Mucosa of gallbladder (tissue), 1 donor: ENCODE data around the gene CLCNKA. TPM values are rescaled to one million over a fixed set of nuclear protein-coding genes. Genes with fewer than 3 reads are reported as not detected.

Experiments used
- DNase-seq: peaks from one replicate; pipeline ENCODE4 v3.0.0-alpha.2; 2020; ENCODE audit warnings: low spot score
- total RNA-seq: library from RNA; stranded (reverse); gene quantifications from one replicate; pipeline ENCODE4 v1.2.1, GENCODE V29; 2021
- donor health status: DM: no; HTN: no; CAD: no.

CLCNKA gene
- total RNA-seq, 1 donor from 2014 or later: 0.32 TPM

DNA sequence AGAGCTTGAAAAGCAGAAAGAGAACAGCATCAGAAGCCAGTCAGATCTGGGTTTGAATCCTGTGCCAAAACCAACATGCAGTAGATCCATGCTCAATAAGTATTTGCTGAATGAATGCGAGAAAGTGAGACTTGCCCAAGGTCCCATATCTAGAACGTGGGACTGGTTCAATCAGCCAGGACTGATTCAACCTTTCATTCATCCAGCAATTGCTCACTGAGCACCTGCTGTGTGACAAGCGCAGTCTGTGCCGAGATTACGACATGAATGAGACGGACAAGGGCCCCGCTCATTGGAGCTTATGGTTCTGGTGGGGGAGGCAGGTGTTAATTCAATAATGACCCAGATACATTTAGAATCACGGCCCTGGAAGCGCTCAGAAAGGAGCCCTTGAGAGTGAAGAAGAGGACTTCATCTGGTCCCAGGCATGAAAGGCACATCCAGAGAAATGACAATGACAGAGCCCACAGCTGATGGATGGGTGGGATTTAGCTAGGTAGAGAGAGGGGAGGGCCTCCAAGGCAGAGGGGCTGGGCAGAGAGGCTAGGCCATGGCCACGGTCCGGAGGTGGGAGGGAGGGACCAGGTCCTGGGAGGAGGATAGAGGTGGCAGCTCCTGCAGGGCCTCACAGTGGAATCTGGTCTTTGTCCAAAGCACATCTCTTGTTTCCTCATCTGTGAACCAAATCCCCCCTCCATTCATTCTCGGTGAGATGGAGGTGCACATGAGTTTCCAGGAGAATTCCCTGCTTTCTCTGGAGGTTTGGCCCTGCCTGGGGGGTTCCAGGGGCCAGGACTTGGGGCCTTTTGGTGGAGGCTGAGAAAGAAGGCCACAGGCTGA lies 55.8 kb downstream of the CLCNKA start:
- no peak for DNase-seq

DNA sequence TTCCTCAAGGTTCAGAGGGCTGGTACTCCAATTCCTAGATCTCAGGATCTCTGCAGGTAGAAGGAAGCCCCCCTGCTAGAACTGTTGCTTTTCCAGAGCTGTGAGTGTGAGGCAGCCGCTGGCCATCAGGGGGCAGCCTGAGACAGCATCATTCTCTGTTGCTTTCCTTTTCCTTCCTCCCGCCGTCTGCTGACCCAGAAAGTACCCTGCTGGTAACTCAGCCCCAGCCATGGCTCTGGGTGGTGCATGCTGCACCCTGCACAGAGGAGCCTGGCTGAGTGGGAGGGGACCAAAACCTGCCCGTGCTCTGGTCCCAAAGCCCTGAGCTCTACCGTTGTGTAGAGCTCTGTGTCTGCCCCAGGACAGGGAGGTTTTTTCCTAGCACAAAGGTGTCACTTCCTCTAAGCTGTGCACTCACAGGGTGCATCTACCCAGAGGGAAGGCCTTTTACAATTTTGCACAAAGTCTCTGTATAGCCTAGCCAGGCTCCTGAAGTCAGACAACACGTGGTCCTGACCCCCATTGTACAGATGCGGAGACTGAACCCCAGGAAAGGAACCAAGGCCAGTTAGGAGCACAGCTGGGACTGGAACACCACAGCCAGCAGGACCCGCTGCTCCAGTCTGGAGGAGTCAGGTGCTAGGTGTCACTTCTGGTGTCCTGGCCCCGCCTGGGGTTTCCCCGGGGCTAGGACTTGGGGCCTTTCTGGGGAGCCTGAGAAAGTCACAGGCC lies 57.3 kb downstream of the CLCNKA start:
- peak; percentile 82 for DNase-seq

DNA sequence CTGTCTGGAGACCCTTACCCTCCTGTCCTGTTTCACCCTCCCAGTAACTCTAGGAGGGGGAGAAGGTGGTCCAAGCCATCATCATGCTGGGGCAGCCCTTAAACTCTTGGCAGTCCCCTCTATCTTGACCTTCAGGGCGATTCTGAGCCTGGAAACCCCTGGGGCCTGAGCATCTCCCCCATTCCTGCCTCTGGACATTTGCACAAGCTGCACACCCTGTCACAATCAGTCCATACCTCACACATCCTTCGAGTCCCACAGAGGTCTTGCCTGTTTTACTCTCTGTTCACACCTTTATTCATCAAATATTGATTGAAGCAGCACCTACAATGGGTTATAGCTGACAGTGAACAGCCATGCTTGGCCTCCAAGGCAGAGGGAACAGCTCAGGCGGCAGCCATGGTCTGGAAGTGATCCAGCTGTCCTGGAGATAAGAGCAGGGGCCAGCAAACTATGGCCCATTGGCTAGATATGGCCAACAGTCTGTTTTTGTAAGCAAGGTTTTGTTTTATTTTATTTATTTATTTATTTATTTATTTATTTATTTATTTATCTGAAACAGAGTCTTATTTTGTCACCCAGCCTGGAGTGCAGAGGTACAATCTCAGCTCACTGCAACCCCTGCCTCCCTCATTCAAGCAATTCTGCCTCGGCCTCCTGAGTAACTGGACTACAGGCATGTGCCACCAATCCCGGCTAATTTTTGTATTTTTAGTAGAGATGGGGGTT lies 58.8 kb downstream of the CLCNKA start:
- no peak for DNase-seq

DNA sequence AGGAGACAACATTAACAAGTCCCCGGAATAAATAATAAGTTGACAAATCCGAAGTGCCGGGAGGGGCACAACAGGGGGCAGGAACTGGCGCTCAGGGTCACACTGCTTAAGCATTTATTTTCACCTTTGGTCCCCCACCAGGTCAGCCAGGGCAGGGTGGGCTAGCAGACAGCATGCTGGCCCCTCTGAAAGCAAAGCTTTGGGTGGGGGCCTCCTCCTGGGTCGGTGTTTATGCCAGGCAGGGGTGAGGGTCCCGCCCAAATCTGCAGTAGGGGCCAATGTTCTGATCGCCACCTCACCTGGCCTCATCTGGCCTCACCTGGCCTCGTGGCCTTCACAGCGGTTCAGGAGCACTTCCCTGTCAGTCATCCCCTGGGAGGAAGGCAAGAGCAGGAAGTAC lies 59.8 kb downstream of the CLCNKA start:
- DNase-seq: no peak

DNA sequence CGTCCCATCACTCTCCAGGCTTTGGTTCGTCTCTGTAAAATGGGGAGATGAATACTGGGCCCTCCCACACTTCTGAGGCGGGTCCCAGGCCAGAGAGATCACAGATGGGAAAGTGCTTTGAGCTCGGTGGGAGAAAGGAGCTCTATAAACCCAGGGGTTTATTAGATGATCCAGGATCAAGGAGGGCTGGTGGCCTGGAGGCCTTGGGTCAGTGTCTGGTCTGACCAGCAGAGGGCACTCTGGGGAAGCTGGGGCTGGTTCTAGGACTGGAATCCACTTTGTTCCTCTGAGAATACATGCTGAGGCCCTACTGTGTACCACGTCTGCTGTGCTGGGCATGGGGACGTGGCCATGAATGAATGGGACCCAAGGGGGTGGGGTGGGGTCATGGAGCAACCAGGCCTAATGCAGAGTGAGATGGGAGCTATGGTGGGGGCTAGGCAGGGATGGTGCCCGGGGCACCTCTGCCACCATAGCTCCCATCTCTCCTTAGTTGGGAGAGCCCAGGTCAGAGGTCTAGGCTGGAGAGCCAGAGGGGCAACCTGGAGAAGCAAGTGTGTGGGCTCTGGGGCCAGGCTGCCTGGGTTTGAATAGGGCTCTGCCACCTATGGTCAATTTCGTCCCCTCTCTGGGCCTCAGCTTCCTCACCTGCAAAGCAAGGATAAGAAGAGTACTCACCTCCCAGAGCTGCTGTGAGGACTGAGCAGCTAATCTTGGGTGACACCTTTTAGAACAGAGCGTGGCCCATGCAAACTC lies 60.6 kb downstream of the CLCNKA start:
- DNase-seq: no peak

DNA sequence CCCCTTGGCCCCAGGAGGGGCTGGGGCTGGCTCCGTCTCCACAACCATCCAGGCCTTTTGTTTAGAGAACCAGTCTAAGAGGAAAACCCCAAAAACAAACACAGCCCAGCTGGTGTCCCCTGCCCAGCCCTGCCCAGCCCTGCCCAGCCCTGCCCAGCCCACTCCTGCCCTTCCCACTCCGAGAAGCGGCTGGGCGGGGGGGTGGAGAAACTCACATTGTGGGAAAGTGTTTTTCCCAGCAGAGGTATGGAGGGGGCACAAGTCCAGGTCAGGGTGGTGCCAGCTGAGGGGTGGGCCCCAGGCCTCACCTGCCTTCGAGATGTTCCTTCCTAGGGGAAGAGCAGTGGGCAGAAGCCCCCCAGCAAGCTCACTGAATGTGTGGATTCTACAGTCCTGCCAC lies 61.6 kb downstream of the CLCNKA start:
- no peak for DNase-seq

Other genes starting within 250 kb of the CLCNKA start
- gene UQCRHL, start 214.4 kb upstream of the CLCNKA start, total RNA-seq: 2.0 TPM
- gene SPEN, start 174.3 kb upstream of the CLCNKA start, total RNA-seq: 44.5 TPM
- gene ZBTB17, start 45.9 kb upstream of the CLCNKA start, total RNA-seq: 41.3 TPM
- not detected for gene SRARP, start 17.8 kb upstream of the CLCNKA start, total RNA-seq
- 187 TPM for gene HSPB7, start 4.0 kb upstream of the CLCNKA start, total RNA-seq
- gene CLCNKB, start 21.7 kb downstream of the CLCNKA start, total RNA-seq: 0.63 TPM
- 4.7 TPM for gene FAM131C, start 51.6 kb downstream of the CLCNKA start, total RNA-seq
- 37.2 TPM for gene EPHA2, start 134.0 kb downstream of the CLCNKA start, total RNA-seq
- 6.4 TPM for gene ARHGEF19, start 190.6 kb downstream of the CLCNKA start, total RNA-seq
- gene CPLANE2, start 215.1 kb downstream of the CLCNKA start, total RNA-seq: 20.6 TPM